ENCODE results near the gene CERK.
A peak's percentile ranks its signal among the peaks of the same experiment; 100 is the strongest.
"Not testable (repeated sequence)": the region's sequence is repeated elsewhere in the genome, so short reads cannot be mapped to it uniquely, and the experiment has no call there.

CERK gene

GRCh38 chr22:46749682-46750529 is 11.9 kb upstream of the CERK start:
- DNase-seq (ENCODE audit: low read depth in 2 of 2, low spot score in 1 of 2), result no peak

GRCh38 chr22:46748908-46749675 is 11.0 kb upstream of the CERK start:
- DNase-seq (ENCODE audit: low read depth in 2 of 2, low spot score in 1 of 2), result peak in 1 of 2 donors; percentile 47

- no peak for DNase-seq (ENCODE audit: low read depth in 2 of 2, low spot score in 1 of 2)
These were observed 10.3 kb upstream of the CERK start for GRCh38 chr22:46748206-46748907.

DNA sequence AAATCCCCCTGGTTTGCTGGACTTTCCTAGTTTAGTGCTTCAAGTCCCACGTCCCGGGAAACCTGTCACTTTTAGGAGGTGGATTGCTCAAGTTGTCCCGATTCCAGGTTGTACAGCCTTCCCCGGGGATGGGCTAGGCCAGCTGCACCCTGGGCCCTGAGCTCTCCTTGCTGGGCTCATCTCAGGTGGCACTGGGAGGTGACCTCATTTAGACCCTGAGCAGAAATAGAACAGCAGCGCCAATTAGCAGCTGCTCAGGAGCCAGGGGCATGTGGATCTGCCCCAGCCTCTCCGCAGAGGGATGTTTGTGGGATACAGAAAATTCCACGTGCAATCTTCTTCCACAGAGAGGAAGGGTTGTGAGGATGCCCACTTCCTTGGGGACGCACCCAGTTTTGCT is 9.6 kb upstream of the CERK start:
- no peak for DNase-seq (ENCODE audit: low read depth in 2 of 2, low spot score in 1 of 2)

DNA sequence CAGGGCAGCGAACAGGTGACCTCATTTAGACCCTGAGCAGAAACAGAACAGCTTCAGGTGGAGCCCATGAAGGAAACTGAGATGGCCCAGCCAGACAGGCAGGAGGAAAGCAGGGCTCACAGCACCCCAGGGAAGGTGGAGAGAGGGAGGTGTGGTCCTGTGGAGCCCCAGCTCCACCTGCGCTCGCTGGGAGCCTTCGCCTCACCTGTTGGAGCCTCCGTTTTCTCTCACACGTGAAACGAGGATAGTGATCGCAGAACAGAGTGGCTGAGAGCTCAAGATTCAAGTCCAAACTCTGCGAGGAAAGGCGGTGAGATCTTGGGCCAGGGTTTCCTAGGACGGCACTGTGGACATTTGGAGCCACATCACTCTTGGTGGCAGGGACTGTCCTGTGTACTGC is 8.6 kb upstream of the CERK start:
- DNase-seq (ENCODE audit: low read depth in 2 of 2, low spot score in 1 of 2), result no peak

- no peak for DNase-seq (ENCODE audit: low read depth in 2 of 2, low spot score in 1 of 2)
These were observed 8.1 kb upstream of the CERK start for GRCh38 chr22:46746192-46746591.

DNA sequence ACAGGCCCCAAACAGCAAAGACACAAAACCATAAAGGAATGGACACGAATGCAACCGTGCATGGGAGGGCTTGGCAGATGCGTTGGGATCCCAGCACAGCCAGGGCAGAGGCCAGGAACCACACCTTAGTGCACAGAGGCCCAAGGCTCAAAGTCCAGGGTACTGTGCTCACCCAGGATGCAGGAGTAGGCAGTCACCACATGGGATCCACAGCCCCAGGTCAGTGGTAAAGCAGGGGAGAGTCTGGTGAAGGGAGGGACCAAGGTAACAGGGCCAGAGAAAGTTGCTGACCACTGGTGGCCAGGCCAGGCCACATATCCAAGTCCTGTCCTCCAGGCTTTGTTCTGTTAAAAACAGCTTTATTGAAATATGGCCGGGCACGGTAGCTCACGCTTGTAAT is 6.5 kb upstream of the CERK start:
- no peak for DNase-seq (ENCODE audit: low read depth in 2 of 2, low spot score in 1 of 2)

- no peak for DNase-seq (ENCODE audit: low read depth in 2 of 2, low spot score in 1 of 2)
These were observed 4.6 kb upstream of the CERK start for GRCh38 chr22:46742576-46743221.

GRCh38 chr22:46741974-46742519 is 4.0 kb upstream of the CERK start:
- no peak for DNase-seq (ENCODE audit: low read depth in 2 of 2, low spot score in 1 of 2)

DNA sequence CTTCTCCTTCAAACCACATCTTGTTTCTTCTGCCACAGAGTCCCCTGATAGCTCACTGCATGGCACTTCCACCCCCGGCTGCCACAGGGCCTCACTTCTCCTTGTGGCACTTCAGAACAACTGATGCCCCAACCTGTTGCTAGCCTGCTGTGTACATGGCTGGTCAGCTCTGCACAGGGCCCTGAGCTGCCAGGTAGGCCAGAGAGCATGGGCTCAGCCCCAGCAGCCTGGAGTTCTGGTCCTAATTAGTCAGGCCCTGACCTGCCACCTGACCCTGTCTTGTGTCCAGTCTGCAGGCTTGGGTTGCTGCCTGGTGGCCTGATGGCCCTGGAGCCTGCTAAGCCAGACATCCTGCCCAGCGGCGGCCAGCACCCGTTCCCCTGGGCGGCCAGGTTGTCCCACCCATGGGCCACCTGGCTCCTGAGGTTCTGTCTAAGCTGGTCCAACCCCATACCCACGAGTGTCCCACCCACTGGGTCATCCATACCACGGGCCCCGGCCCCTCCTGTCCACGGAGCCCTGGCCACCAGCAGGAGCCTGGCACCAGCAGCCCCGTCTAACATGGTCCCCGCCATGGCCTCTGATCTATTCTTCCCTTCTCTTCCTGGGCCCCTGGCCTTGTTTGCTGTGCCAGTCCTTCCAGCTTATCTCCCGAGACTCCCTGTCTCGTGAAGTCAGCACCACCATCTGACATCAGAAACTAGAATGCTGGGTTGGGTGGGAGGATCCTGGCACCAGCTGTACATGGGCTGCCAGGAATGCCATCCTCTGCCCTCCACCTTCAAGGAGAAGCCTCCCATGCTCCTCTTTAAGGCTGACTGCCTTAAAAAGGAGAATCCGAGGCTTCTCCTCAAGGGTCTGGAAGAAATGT is 3.1 kb upstream of the CERK start:
- DNase-seq (ENCODE audit: low read depth in 2 of 2, low spot score in 1 of 2), result no peak

- DNase-seq (ENCODE audit: low read depth in 2 of 2, low spot score in 1 of 2), result no peak
These were observed 1.2 kb upstream of the CERK start for GRCh38 chr22:46739094-46739870.

- no peak for DNase-seq (ENCODE audit: low read depth in 2 of 2, low spot score in 1 of 2)
These were observed 618 bp upstream of the CERK start for GRCh38 chr22:46738647-46739093.

- no peak for DNase-seq (ENCODE audit: low read depth in 2 of 2, low spot score in 1 of 2)
These were observed 712 bp downstream of the CERK start for GRCh38 chr22:46737105-46737975.

DNA sequence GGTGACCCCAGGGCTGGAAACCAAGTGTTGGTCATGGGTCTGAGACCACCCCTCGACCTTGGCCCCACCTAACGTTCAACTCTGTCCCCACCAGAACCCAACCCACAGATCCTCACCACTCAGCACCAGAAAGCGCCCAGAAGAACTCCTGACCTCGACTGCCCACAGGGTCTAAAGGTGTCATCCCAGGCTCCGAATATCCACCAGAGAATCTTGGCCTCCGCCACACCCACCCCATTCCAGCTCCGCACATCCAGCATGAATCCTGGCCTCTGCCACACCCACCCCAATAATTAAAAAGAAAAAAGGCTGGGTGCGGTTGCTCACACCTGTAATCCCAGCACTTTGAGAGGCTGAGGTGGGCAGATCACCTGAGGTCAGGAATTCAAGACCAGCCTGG is 1.3 kb downstream of the CERK start:
- no peak for DNase-seq (ENCODE audit: low read depth in 2 of 2, low spot score in 1 of 2)

GRCh38 chr22:46735747-46736608 is 2.1 kb downstream of the CERK start:
- no peak for DNase-seq (ENCODE audit: low read depth in 2 of 2, low spot score in 1 of 2)

GRCh38 chr22:46734830-46735453 is 3.1 kb downstream of the CERK start:
- DNase-seq (ENCODE audit: low read depth in 2 of 2, low spot score in 1 of 2), result peak in 1 of 2 donors; percentile 29

DNA sequence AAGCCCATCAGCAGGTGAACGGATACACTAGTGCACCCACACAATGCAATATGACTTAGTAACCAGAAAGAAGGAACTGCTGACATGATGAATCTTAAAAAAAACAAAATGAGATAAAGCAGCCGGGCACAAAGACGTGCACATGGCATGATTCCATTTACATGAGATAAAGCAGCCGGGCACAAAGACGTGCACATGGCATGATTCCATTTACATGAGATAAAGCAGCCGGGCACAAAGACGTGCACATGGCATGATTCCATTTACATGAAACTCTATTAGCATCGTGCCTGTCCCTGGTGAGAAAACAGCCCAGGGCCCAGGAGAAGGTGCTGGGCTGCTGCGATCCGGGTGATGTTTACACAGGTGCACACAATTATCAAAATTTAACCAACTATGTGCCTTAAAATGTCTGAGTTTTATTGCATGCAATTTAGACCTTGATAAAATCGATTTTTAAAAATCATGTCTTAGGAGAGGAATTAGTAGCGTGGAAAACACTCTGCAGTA is 3.8 kb downstream of the CERK start:
- not testable (repeated sequence) for DNase-seq (ENCODE audit: low read depth in 2 of 2, low spot score in 1 of 2)

Data from stimulated activated CD8-positive, alpha-beta memory T cell treated with anti-CD3 and anti-CD28 coated beads, Interleukin-4, amount 100 ng/mL, for 1 hour (primary cell).